Measurements from ENCODE around the gene IL27RA. TPM values are rescaled to one million over a fixed set of nuclear protein-coding genes. Genes with fewer than 3 reads are reported as not detected.

IL27RA gene
- total RNA-seq, 1 experiment from 2014 or later = 14.2 TPM

DNA sequence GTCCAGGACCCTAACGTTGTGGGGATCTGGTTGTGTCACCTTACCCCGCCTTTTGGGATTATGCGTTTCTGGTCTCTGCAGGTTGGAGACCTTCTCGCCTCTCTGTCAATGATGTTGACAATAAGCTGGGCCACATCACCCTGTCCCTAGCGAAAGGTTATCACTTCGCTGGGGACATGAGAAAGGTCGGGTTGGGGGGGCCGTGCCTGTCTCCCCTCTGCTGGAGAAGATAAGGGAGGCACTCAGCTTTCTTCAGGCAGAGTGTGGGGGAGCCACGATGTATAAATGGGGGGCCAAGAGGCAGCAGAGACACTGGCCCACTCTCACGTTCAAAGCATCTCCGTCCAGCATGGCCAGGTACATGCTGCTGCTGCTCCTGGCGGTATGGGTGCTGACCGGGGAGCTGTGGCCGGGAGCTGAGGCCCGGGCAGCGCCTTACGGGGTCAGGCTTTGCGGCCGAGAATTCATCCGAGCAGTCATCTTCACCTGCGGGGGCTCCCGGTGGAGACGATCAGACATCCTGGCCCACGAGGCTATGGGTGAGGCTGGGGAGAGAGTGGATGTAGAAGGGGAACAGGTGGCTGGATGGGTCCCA lies 3.6 kb upstream of the IL27RA start, which contains the start of gene RLN3:
RLN3 (plus strand) TSS at position 293 of the 595 bp plus-strand sequence; CDS start at position 350, 57 bp downstream.
- H3K9me2 ChIP-seq (replicated peaks; ENCODE audit: low read length) = no peaks in the 10 kb centered on the region
- H4K20me1 ChIP-seq (ENCODE audit: low read length) = no peaks in the 10 kb centered on the region
- ATAC-seq (no peak), DNase-seq (no peak)
- POLR2A ChIA-PET (ENCODE audit: unreplicated experiment) = no interaction called here
- H3K4me2 ChIP-seq (ENCODE audit: low read length) = no peak within 1 kb of the TSS
- H3K4me3 ChIP-seq (ENCODE audit: low read length) = no peak within 1 kb of the TSS
- no peak within 1 kb of the TSS for H3K9ac ChIP-seq (ENCODE audit: low read length)
- H3K27ac ChIP-seq (ENCODE audit: low read length) = no peak within 1 kb of the TSS
- no TSS peak for BruUV-seq (replicated peaks)
- H3K36me3 ChIP-seq (ENCODE audit: low read depth, low read length) = no peaks in the 10 kb centered on the region
- no peaks in the 10 kb centered on the region for H3K79me2 ChIP-seq (ENCODE audit: low read length)
- H3K4me1 ChIP-seq (ENCODE audit: insufficient read depth, low read length) = 0 out of 2 replicates have a peak, but pooled peaks cover 3% of the 10 kb centered on the region
- H3K9me3 ChIP-seq (ENCODE audit: low read length) = no peaks in the 10 kb centered on the region
- no peaks in the 10 kb centered on the region for H3K27me3 ChIP-seq (ENCODE audit: low read length)
- H3F3A ChIP-seq (ENCODE audit: low read length, unreplicated experiment) = no peaks in the 10 kb centered on the region
- TF ChIP-seq, protein P1, sequence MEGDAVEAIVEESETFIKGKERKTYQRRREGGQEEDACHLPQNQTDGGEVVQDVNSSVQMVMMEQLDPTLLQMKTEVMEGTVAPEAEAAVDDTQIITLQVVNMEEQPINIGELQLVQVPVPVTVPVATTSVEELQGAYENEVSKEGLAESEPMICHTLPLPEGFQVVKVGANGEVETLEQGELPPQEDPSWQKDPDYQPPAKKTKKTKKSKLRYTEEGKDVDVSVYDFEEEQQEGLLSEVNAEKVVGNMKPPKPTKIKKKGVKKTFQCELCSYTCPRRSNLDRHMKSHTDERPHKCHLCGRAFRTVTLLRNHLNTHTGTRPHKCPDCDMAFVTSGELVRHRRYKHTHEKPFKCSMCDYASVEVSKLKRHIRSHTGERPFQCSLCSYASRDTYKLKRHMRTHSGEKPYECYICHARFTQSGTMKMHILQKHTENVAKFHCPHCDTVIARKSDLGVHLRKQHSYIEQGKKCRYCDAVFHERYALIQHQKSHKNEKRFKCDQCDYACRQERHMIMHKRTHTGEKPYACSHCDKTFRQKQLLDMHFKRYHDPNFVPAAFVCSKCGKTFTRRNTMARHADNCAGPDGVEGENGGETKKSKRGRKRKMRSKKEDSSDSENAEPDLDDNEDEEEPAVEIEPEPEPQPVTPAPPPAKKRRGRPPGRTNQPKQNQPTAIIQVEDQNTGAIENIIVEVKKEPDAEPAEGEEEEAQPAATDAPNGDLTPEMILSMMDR (conservative IDR thresholded peaks at IDR 0.05; ENCODE audit: low read depth, low read length) = no peak
- no peak for TF ChIP-seq EZH2 (IDR thresholded peaks at IDR 0.05; ENCODE audit: low read length, unreplicated experiment)
- TF ChIP-seq EZH2phosphoT487 (IDR thresholded peaks at IDR 0.05; ENCODE audit: borderline replicate concordance, low read length) = no peak
- CTCF ChIA-PET = no interaction called here
- intact Hi-C loops (cut with micrococcal nuclease) = no loop called here
- H2AFZ ChIP-seq (ENCODE audit: low read length) = no peak within 1 kb of the TSS

DNA sequence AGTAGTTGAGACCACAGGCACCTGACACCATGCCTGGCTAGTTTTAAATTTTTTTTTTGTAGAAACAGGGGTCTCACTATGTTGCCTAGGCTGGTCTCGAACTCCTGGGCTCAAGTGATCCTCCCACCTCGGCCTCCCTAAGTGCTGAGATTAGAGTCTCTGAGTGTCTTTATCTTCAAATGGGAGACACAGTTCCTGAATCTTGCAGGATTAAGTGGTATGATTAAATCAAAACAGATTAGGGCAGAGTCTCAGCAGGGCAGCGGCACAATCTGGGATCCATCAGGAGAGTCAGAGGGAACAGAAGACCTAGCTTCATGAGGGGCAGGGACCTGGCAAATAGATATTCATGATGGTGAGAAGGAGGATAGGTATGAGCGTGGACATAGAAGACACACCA lies 2.7 kb upstream of the IL27RA start:
- DNase-seq (no peak), ATAC-seq (no peak)
- Histone ChIP-seq H3K4me1 (ENCODE audit: insufficient read depth, low read length) (no peaks in the 10 kb centered on the region), H4K20me1 (ENCODE audit: low read length) (no peaks in the 10 kb centered on the region), H3K27ac (ENCODE audit: low read length) (no peak overlapping the region), H3K9me2 (replicated peaks; ENCODE audit: low read length) (no peaks in the 10 kb centered on the region), H3F3A (ENCODE audit: low read length, unreplicated experiment) (no peaks in the 10 kb centered on the region), H2AFZ (ENCODE audit: low read length) (no peak overlapping the region), H3K4me3 (ENCODE audit: low read length) (no peak overlapping the region), H3K36me3 (ENCODE audit: low read depth, low read length) (no peaks in the 10 kb centered on the region), H3K4me2 (ENCODE audit: low read length) (no peak overlapping the region), H3K9me3 (ENCODE audit: low read length) (no peaks in the 10 kb centered on the region), H3K9ac (ENCODE audit: low read length) (no peak overlapping the region), H3K27me3 (ENCODE audit: low read length) (no peaks in the 10 kb centered on the region), H3K79me2 (ENCODE audit: low read length) (no peaks in the 10 kb centered on the region)
- no TSS peak for BruUV-seq (replicated peaks)
- ChIA-PET POLR2A (ENCODE audit: unreplicated experiment) (no interaction called here), CTCF (no interaction called here)
- intact Hi-C loops (cut with micrococcal nuclease) = no loop called here
- TF ChIP-seq EZH2phosphoT487 (IDR thresholded peaks at IDR 0.05; ENCODE audit: borderline replicate concordance, low read length) (no peak), EZH2 (IDR thresholded peaks at IDR 0.05; ENCODE audit: low read length, unreplicated experiment) (no peak)
- TF ChIP-seq, protein P1 (conservative IDR thresholded peaks at IDR 0.05; ENCODE audit: low read depth, low read length) = no peak

DNA sequence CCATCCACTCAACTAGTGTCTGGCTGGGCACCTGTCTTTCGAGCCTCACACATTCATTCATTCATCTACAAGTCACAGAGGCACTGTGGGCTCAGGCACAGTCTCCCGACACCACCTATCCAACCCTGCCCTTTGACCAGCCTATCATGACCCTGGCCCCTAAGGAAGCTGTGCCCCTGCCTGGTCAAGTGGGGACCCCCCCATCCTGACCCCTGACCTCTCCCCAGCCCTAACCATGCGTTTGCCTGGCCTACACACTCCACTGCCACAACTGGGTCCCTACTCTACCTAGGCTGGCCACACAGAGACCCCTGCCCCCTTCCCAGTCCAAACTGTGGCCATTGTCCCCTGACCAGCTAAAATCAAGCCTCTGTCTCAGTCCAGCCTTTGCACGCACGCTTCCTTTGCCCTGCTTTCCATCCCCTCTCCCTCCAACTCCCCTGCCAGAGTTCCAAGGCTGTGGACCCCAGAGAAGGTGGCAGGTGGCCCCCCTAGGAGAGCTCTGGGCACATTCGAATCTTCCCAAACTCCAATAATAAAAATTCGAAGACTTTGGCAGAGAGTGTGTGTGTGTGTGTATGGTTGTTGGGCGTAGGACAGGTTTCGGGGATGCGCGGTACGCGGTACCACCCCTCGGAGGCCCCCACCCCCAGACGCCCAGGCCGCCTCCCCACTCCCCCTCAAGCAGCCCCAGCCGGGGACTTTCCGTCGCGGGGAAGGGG lies 404 bp upstream of the IL27RA start:
- H3K9me3 ChIP-seq (ENCODE audit: low read length) = no peaks in the 10 kb centered on the region
- no peaks in the 10 kb centered on the region for H3K4me1 ChIP-seq (ENCODE audit: insufficient read depth, low read length)
- ChIA-PET POLR2A (ENCODE audit: unreplicated experiment) (no interaction called here), CTCF (interaction anchor here (0.6 to 1.1 kb wide), 7 partner anchors 25 to 165 kb away, joined by 3 to 14 read pairs (median 3); partner anchors contain the start of genes ASF1B, DCAF15 and RFX1)
- H3K27ac ChIP-seq (ENCODE audit: low read length) = no peak overlapping the region
- no peaks in the 10 kb centered on the region for H3K9me2 ChIP-seq (replicated peaks; ENCODE audit: low read length)
- H3K4me2 ChIP-seq (ENCODE audit: low read length) = peak overlapping the region; percentile 97
- no peak for DNase-seq
- ATAC-seq = no peak; the same call in 1 of the 2 replicates
- no peaks in the 10 kb centered on the region for H3F3A ChIP-seq (ENCODE audit: low read length, unreplicated experiment)
- no peak for TF ChIP-seq EZH2phosphoT487 (IDR thresholded peaks at IDR 0.05; ENCODE audit: borderline replicate concordance, low read length)
- TF ChIP-seq EZH2 (IDR thresholded peaks at IDR 0.05; ENCODE audit: low read length, unreplicated experiment) = no peak
- TF ChIP-seq, protein P1 (conservative IDR thresholded peaks at IDR 0.05; ENCODE audit: low read depth, low read length) = no peak
- no peaks in the 10 kb centered on the region for H3K36me3 ChIP-seq (ENCODE audit: low read depth, low read length)
- peak overlapping the region; percentile 83 for H3K4me3 ChIP-seq (ENCODE audit: low read length)
- H3K9ac ChIP-seq (ENCODE audit: low read length) = peak overlapping the region; percentile 64
- peak overlapping the region; percentile 96 for H2AFZ ChIP-seq (ENCODE audit: low read length)
- H3K27me3 ChIP-seq (ENCODE audit: low read length) = no peaks in the 10 kb centered on the region
- intact Hi-C loops (cut with micrococcal nuclease) = no loop called here
- H4K20me1 ChIP-seq (ENCODE audit: low read length) = no peaks in the 10 kb centered on the region
- H3K79me2 ChIP-seq (ENCODE audit: low read length) = no peaks in the 10 kb centered on the region
- BruUV-seq (replicated peaks) = TSS peak; percentile 33
